Caco-2 (cell line): ENCODE results near the gene ACHE. TPM values are rescaled to one million over a fixed set of nuclear protein-coding genes. Genes with fewer than 3 reads are reported as not detected.

ENCODE experiments used
- BruUV-seq: library from RNA; stranded (reverse); fragments of 400-500 nt; replicated peaks from 2 replicates; lab custom pipeline; 2021; lab: Mats Ljungman, UMichigan
- CTCF ChIA-PET: fragments of 300-600 bp; sonication (Branson Sonifier 250); formaldehyde crosslinking; loops from one replicate; lab custom pipeline; 2022; ENCODE audit warnings: antibody characterized with exemption; lab: Charles Lee
- POLR2A ChIA-PET: fragments of 300-600 bp; sonication (Branson Sonifier 250); formaldehyde crosslinking; loops from one replicate; lab custom pipeline; 2022; ENCODE audit warnings: antibody characterized with exemption; lab: Charles Lee
- DNase-seq, 2 experiments: peaks; one replicate each; pipeline versions ENCODE4 v3.0.0 to v3.0.0-alpha.2; 2020 to 2022
- H3K27me3 ChIP-seq: replicated peaks from 2 replicates; pipeline ENCODE4 v1.6.0; 2011; ENCODE audit warnings: low read length; ENCODE audit not compliant: control insufficient read depth, insufficient read depth
- H3K36me3 ChIP-seq: 2 replicates; pipeline ENCODE4 v1.5.1; 2011; ENCODE audit warnings: low read length; ENCODE audit not compliant: control insufficient read depth, insufficient read depth
- H3K4me1 ChIP-seq: fragments of 250-450 bp; sonication (Bioruptor Pico); 2 replicates; pipeline ENCODE4 v1.5.1; 2020; ENCODE audit warnings: mild to moderate bottlenecking
- H3K4me3 ChIP-seq: 2 replicates; pipeline ENCODE4 v1.5.1; 2011; ENCODE audit warnings: low read depth, mild to moderate bottlenecking, control low read depth, low read length
- H3K9me3 ChIP-seq: fragments of 250-450 bp; sonication (Bioruptor Pico); 2 replicates; pipeline ENCODE4 v1.5.1; 2020; ENCODE audit warnings: mild to moderate bottlenecking, moderate library complexity
- H3K27ac Mint-ChIP-seq: one replicate; pipeline ENCODE4 v1.8.0; 2022; ENCODE audit warnings: mixed read lengths; ENCODE audit not compliant: unreplicated experiment
- H3K27me3 Mint-ChIP-seq: one replicate; pipeline ENCODE4 v1.8.0; 2022; ENCODE audit warnings: mixed read lengths; ENCODE audit not compliant: insufficient read depth, unreplicated experiment
- H3K36me3 Mint-ChIP-seq: one replicate; pipeline ENCODE4 v1.8.0; 2022; ENCODE audit warnings: mild to moderate bottlenecking, mixed read lengths; ENCODE audit not compliant: insufficient read depth, unreplicated experiment
- H3K4me1 Mint-ChIP-seq: one replicate; pipeline ENCODE4 v1.8.0; 2022; ENCODE audit warnings: low read depth, mixed read lengths; ENCODE audit not compliant: unreplicated experiment
- H3K4me3 Mint-ChIP-seq: one replicate; pipeline ENCODE4 v1.8.0; 2022; ENCODE audit warnings: mild to moderate bottlenecking, moderate library complexity, mixed read lengths; ENCODE audit not compliant: unreplicated experiment
- H3K9me3 Mint-ChIP-seq: one replicate; pipeline ENCODE4 v1.8.0; 2022; ENCODE audit warnings: mixed read lengths; ENCODE audit not compliant: unreplicated experiment
- intact Hi-C: fragments of 100-400 bp; cut with micrococcal nuclease; formaldehyde crosslinking; loops from one replicate; pipeline ENCODE4 v1.10.0; 2022; ENCODE audit not compliant: unreplicated experiment
- total RNA-seq: library from RNA; stranded (reverse); gene quantifications from 2 replicates; pipeline ENCODE4 v1.2.3, GENCODE V29; 2022
- TF ChIP-seq, protein P1 (sequence below), 2 experiments: fragments of 200-600 bp in 1 of 2; IDR thresholded peaks; 1 replicate in 1 of 2; 2 replicates in 1 of 2; pipeline versions ENCODE4 v1.5.1 to v1.8.0; 2011 to 2022; ENCODE audit warnings: antibody characterized with exemption in 1 of 2, control low read depth in 1 of 2, inconsistent platforms in 1 of 2, low read depth in 1 of 2, low read length in 1 of 2, mild to moderate bottlenecking in 1 of 2, moderate library complexity in 1 of 2; ENCODE audit not compliant: insufficient read depth in 1 of 2, severe bottlenecking in 1 of 2, unreplicated experiment in 1 of 2

The ACHE gene
- total RNA-seq, 1 experiment from 2014 or later, result 19.0 TPM

DNA sequence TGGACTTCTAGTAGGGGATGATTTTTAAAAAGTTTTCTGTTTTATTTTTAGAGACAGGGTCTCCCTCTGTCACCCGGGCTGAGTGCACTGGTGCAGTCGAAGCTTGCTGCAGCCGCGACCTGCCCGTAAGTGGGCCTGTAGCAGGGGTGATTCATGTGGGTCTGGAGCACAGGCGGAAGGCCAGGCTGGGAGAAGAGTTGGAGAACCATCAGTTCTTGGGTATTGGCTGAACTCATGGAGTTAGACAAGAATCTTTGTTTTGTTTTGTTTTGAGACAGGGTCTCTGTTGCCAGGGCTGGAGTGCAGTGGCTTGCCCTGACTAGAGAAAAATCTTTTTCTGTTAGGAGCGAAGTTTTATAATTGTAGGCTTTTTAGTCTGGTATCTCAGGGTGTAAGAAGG lies 15.0 kb downstream of the ACHE start:
- Histone ChIP-seq H3K27me3 (no peaks in the 10 kb centered on the region), H3K9me3 (no peaks in the 10 kb centered on the region), H3K4me1 (peaks cover 13% of the 10 kb centered on the region; the same call in 1 of the 2 replicates), H3K4me3 (no peak overlapping the region), H3K36me3 (peaks cover 5% of the 10 kb centered on the region)
- DNase-seq, result no peak
- Mint-ChIP-seq H3K27ac (no peak overlapping the region), H3K36me3 (peaks cover 97% of the 10 kb centered on the region), H3K4me1 (peaks cover 38% of the 10 kb centered on the region), H3K9me3 (no peaks in the 10 kb centered on the region), H3K27me3 (no peaks in the 10 kb centered on the region), H3K4me3 (no peak overlapping the region)
- BruUV-seq, result no TSS peak
- intact Hi-C loops, result no loop called here
- ChIA-PET CTCF (no interaction called here), POLR2A (no interaction called here)
- TF ChIP-seq, protein P1, sequence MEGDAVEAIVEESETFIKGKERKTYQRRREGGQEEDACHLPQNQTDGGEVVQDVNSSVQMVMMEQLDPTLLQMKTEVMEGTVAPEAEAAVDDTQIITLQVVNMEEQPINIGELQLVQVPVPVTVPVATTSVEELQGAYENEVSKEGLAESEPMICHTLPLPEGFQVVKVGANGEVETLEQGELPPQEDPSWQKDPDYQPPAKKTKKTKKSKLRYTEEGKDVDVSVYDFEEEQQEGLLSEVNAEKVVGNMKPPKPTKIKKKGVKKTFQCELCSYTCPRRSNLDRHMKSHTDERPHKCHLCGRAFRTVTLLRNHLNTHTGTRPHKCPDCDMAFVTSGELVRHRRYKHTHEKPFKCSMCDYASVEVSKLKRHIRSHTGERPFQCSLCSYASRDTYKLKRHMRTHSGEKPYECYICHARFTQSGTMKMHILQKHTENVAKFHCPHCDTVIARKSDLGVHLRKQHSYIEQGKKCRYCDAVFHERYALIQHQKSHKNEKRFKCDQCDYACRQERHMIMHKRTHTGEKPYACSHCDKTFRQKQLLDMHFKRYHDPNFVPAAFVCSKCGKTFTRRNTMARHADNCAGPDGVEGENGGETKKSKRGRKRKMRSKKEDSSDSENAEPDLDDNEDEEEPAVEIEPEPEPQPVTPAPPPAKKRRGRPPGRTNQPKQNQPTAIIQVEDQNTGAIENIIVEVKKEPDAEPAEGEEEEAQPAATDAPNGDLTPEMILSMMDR (IDR thresholded peaks at IDR 0.05; ENCODE audit: insufficient read depth in 1 of 2, low read depth in 1 of 2, low read length in 1 of 2, severe bottlenecking in 1 of 2, unreplicated experiment in 1 of 2), result no peak

DNA sequence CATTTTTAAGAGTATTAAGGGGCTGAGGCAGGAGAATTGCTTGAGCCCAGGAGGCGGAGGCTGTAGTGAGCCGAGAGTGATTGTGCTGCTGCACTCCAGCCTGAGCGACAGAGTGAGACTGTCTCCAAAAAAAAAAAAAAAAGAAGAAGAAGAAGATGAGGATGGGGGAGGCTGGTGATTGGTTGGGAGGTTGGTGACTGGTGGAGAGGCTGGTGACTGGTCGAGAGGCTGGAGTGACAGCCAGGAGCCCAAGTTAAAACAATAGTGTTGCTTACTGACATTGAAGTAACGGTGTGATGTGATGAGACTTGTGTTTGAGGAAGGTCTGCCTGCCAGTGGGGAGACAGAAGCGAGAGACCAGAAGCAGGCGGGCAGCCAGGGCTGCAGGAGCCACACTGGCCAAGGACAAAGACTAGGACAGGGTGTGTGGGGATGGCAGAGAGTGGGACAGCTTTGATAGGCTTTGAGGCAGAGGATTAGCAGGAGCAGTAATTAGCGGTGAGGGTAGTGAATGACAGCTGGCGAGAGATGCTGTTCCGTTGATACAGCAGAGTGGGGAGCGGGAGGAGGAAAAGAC lies 15.9 kb downstream of the ACHE start:
- Mint-ChIP-seq H3K4me1 (peaks cover 34% of the 10 kb centered on the region), H3K27ac (no peak overlapping the region), H3K27me3 (no peaks in the 10 kb centered on the region), H3K36me3 (peaks cover 97% of the 10 kb centered on the region), H3K4me3 (no peak overlapping the region), H3K9me3 (no peaks in the 10 kb centered on the region)
- Histone ChIP-seq H3K9me3 (no peaks in the 10 kb centered on the region), H3K4me1 (peaks cover 10% of the 10 kb centered on the region; the same call in 1 of the 2 replicates), H3K36me3 (peaks cover 3% of the 10 kb centered on the region), H3K4me3 (no peak overlapping the region), H3K27me3 (no peaks in the 10 kb centered on the region)
- BruUV-seq, result no TSS peak
- CTCF ChIA-PET, result no interaction called here
- DNase-seq, result no peak
- intact Hi-C loops, result no loop called here
- TF ChIP-seq, protein P1 (IDR thresholded peaks at IDR 0.05; ENCODE audit: insufficient read depth in 1 of 2, low read depth in 1 of 2, low read length in 1 of 2, severe bottlenecking in 1 of 2, unreplicated experiment in 1 of 2), result no peak
- POLR2A ChIA-PET, result no interaction called here

DNA sequence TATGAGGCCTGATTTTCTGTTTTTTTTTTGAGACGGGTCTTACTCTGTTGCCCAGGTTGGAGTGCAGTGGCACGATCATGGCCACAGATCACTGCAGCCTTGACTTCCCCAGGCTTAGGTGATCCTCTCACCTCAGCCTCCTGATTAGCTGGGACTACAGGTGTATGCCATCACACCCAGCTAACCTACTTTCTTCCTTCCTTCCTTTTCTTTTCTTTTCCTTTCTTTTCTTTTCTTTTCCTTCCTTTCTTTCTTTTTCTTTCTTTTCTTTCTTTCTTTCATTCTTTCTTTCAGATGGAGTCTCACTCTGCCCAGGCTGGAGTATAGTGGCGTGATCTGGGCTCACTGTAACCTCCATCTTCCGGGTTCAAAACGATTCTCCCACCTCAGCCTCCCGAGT lies 17.0 kb downstream of the ACHE start:
- H3K27ac Mint-ChIP-seq, result no peak overlapping the region
- DNase-seq, result no peak
- no peaks in the 10 kb centered on the region for H3K9me3 Mint-ChIP-seq
- ChIA-PET CTCF (no interaction called here), POLR2A (interaction anchor here (0.6 kb wide), 1 partner anchor 17 kb away, joined by 7 read pairs; no protein-coding TSS in a partner anchor)
- no peak overlapping the region for H3K4me3 Mint-ChIP-seq
- intact Hi-C loops, result no loop called here
- TF ChIP-seq, protein P1 (IDR thresholded peaks at IDR 0.05; ENCODE audit: insufficient read depth in 1 of 2, low read depth in 1 of 2, low read length in 1 of 2, severe bottlenecking in 1 of 2, unreplicated experiment in 1 of 2), result no peak
- Histone ChIP-seq H3K27me3 (no peaks in the 10 kb centered on the region), H3K9me3 (no peaks in the 10 kb centered on the region), H3K4me1 (peaks cover 10% of the 10 kb centered on the region; the same call in 1 of the 2 replicates), H3K4me3 (no peak overlapping the region), H3K36me3 (peaks cover 3% of the 10 kb centered on the region)
- H3K27me3 Mint-ChIP-seq, result no peaks in the 10 kb centered on the region
- no TSS peak for BruUV-seq
- H3K36me3 Mint-ChIP-seq, result peaks cover 98% of the 10 kb centered on the region
- peaks cover 24% of the 10 kb centered on the region for H3K4me1 Mint-ChIP-seq
